HL-60/S4 (cell line): ENCODE measurements around the gene AUTS2.

Experiments
- in situ Hi-C: fragments of 300-500 bp; cut with MboI; formaldehyde crosslinking; loops from 2 replicates; pipeline ENCODE4 v1.14.3; 2022; ENCODE audit warnings: low sequenced_read_pairs

AUTS2 gene

DNA sequence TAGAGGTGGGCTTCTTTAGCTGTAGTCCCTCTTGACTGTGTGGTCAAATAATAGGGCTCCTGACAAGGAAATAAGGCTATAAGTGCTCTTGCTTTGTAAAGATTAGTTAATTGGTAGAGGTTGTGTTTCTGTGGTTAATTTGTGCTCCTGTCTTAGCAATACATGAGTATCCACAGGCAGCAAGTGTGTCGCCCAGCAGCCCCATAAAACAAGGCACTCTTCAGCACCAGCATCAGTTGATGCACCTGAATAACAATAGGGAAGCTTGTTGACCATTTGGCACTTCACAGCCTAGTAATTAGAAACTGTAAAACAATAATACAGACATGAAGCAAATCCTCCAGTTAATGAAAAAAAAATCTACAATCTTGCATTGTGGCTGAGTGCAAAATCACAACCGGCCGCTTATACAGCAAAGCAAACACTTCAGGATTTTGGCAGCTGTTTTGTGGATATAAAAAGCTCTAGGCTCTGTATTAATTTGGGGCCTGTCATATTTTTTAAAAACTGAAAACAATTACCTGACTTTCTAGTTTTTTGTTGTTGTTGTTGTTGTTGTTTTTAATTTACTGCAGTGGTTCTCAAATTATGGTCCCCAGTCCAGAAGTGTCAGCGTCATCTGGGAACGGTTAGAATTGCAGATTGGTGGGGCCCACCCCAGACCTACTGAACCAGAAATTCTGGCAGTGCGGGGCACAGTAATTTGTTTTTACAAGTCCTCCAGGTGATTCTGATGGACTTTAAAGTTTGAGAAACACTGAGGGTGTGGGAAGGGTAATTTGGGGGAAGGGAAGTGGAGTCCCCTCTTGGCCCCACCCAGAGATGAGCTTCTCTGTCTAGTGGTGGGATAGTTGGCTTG, 56.8 kb downstream of the AUTS2 start:
- in situ Hi-C loops: no loop called here

DNA sequence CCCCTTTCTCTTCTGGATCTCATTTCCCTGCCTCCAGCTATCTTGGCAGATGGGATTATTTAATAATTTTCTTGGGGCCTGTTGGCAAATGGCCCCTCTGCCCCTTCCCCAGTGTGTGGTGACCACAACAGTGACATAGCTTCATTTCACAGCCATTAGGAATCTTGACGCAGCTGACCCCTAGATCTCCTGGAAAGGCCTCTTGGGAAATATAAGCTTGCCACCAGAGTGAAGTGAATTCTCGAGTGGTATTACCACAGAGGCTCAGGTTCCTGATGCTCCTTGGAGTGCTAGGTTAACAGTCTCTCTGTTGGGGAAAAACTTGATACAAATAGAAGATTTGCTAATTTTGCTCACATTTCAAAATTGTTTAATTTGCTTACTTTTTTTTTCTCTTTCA, 57.8 kb downstream of the AUTS2 start:
- in situ Hi-C loops: no loop called here

DNA sequence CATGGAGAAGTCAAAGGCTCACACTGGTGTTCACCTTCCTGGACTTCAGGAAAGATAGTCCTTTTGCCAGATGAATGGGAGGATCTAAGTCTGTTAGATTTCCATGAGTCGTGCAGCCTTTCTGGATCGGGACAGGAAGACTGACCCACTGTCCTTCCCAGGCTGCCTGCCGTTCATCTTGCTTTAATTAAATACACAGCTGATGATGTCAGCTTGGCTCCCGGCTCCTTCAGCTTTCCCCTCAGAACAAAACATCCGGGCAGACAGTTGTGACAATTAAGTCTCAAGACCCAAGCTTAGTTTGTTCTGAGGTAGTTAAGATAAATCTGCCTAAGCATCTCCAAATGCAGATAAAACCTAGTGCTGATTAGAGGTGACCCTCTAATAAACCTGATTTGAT, 58.6 kb downstream of the AUTS2 start:
- in situ Hi-C loops: no loop called here

DNA sequence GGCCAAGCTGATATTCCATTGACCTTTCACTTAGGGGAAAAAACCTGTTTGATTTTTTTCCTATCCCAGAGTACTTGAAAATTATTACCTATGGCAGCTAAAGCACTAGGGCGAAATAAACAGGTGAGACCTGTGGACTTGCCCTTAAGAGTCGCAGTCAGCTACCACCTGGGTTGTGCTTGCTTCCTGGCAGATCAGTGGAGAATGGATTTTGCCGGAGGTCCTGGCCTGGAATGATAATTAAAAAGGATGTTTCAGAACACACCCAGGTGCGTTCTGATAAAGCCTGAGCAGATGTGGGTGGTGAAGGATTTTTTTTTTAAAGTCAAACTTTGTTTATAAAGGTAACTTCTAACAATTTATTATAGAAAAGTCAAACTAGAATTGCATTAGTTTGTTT, 59.1 kb downstream of the AUTS2 start:
- in situ Hi-C loops: no loop called here

DNA sequence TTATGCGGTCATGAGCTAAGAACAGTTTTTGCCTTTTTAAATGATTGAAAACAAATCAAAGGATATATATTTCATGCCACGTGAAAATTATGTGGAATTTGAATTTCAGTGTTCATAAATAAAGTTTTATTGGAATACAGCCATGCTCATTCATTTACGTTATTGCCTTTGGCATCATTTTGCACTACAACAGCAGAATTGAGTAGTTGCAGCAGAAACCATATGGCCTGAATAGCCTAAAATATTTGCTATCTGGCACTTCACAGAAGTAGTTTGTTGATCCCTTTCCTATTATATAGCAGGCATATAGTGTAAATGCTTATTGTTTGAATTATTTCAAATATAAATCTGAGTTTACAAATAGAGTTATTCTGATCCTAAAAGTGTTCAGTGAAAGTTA, 59.7 kb downstream of the AUTS2 start:
- in situ Hi-C loops: no loop called here

GRCh38 chr7:69659983-69660382, 61.7 kb downstream of the AUTS2 start:
- in situ Hi-C loops: no loop called here

- in situ Hi-C loops: no loop called here
Observed at GRCh38 chr7:69661342-69661741, 63.1 kb downstream of the AUTS2 start.

DNA sequence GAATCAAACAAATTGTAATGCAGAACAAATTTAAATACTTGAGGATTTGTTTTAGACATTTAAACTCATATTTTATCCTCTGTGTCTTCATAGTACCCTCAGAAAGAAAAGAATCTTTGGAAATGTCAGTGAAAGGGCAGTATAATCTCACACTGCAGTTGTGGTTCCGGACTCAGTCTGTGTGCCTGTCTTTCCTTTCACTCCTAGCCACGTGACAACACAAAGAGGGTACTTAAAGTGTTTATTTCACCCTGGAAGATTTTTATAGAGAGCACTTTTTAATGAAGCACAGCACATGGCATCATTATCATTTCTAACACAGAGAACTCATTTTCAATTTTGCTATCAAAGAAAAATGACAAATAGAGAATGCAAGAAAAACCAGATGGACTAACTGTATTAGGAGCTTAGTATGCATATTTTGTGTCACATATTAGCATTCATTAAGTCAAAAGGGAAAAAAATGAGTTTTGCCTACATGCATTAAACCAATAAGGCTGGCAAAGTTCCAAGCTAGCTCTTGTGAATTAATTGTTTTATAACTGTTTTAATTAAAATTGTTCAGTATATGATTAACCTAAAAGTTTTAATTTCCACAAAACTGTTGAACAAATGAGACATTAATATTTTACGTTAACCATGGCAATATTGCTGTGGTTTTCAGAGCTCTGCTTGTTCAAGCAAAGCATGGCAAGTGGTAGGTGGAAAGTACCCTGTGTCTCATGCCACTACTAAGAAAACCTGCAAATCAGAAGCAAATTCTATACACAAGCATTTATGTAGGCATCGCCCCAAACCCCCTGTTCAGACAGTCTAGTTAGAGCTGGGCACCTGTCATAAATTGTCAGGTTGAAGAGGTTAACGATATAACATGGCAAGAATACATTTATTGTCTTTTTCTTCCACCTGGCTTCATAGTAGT, 65.9 kb downstream of the AUTS2 start:
- in situ Hi-C loops: no loop called here

GRCh38 chr7:69665369-69665768, 67.1 kb downstream of the AUTS2 start:
- in situ Hi-C loops: no loop called here

GRCh38 chr7:69668339-69668870, 70.1 kb downstream of the AUTS2 start:
- in situ Hi-C loops: no loop called here

DNA sequence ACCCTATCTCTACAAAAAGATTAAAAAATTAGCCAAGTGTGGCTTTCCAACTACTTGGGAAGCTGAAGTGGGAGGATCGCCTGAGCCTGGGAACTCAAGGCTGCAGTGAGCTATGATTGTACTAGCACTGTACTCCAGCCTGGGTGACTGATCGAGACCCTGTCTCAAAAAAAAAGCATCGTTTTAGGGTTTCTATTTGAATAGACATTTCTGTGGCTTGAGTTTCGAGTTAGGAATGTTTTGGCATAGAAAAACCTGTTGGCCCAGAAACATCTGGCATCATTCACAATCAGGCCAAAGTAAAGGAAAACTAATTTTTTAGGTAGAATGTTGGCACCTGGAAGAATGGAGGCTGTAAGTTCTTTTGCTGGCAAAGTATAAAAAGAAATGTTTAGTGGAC, 72.4 kb downstream of the AUTS2 start:
- in situ Hi-C loops: no loop called here

DNA sequence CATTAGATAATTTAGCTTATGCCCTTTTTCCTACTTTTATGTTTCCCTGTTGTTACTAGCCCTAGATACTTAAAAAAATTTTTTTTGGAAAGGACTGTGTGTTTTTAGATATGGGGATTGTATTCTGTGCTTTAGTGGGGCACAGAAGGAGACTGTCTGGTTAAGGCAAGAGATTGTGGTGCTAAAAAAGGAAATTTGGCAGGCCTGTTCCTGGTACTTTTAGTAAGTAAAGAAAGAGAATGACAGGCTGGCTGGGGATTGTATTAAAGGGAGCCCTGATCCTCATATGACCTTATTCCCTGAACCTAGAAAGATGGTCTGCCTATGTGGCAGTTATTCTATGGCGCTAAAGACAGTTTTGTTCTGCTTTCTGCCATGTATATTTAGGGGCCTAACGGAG, 74.8 kb downstream of the AUTS2 start:
- in situ Hi-C loops: no loop called here

DNA sequence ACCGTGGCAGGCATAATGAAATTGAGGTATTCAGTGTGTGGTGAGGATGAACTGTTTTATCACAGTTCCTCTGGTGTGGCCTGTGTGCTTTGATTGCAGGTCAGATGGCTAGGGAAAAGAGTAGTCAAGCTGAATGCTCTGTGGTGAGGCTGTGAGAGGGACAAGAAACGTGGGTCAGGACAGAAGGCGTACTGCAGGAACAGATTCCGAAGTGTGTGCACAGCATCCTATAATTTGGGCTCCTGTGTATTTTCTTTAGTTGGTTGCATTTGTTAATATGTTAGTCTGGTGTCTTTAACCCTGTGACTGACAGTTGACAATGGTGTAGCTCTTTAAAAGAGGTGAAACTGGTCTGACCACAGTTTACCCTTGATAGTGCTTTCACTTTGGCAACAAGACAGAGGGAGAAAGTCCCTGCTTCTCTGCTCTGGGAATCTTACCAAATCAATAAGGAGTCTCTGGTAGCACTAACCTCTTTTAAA, 76.5 kb downstream of the AUTS2 start:
- in situ Hi-C loops: no loop called here

DNA sequence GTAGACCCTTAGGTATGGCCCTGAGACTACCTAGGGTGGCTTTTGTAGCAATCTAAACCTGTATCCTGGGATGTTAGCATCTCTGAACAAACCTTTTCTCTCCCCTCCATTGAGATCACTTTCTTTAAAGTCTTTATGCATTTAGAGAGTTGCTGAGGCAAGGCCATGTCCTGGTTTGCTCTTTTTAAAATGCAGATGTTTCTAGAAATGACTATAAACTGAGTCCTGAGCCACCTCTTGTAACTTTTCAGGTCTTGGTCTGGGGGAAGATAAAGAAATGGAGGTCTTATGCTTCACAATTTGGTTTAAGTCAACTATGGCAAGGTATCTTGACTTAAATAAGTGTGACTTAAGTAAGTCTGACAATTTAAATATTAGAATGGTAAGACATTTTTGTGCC, 78.0 kb downstream of the AUTS2 start:
- in situ Hi-C loops: no loop called here

DNA sequence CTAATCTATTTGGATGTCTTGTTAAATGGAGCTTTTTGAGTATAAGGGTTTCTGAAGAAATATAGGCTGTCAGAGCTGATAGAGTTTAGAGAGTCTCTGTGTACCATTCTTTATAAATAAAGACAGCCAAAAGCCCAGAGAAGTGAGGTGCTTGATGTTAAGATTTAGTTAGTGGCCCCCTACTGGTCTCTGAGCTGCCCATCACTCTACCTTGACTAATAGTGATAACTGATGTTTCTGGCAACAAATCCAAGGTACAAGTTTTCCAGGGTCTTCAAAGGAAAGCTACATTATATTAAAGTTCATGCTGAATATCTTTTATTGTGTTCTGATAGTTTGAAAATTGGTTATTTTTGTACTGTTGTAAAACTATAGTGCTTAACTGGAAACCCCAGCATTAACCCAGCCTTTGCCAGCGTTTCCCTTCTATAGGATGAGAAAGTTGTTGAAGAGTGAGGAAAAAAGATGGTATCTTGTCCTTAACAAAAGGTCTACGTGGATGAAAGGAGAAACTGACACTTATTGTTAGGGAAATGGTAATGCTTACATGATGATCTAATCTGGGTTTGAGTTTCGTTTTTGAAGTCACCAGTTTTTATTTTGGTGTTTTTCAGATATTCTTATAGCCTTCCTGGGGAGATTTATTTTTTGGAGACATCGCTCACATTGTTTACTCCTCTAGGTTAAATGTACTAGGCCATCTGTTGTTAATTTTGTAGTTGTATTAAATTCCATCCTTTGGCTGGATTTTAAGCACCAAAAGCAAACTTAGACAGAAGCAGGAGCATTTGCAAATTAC, 79.0 kb downstream of the AUTS2 start:
- in situ Hi-C loops: no loop called here

- in situ Hi-C loops: no loop called here
Observed at GRCh38 chr7:69677881-69678493, 79.7 kb downstream of the AUTS2 start.

DNA sequence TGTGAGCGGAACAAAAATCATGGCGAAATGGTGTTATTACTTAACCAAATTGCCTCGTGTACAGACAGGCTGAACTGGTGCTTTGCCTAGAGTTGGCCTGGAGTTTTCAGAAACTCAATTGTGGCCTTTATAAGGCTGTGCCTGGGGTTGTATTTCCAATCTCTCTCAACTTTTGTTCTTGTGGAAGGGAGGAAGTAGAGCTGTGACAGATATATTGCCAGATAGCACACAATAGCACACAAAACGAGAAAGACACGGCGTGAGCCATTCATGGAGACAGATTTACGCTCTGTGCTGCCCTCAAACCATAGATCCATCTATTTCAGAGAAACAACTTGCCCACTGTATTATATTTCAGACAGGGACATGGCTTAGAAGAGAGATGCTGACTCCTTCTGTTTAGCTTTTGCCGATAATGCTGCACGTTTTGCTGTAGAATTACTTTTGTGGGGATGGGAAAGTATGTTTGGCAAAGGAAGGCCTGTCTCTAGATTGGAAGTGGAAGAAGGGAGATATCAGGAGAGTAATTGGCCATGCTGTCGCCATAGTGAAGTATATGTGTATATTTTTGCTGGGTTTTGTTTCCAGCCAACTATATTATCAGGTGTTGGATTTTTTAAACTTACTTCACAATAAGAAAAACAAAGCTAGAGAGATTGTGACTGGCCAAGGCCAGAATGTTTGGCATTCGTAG, 80.4 kb downstream of the AUTS2 start:
- in situ Hi-C loops: no loop called here

GRCh38 chr7:69681181-69681580, 82.9 kb downstream of the AUTS2 start:
- in situ Hi-C loops: no loop called here

DNA sequence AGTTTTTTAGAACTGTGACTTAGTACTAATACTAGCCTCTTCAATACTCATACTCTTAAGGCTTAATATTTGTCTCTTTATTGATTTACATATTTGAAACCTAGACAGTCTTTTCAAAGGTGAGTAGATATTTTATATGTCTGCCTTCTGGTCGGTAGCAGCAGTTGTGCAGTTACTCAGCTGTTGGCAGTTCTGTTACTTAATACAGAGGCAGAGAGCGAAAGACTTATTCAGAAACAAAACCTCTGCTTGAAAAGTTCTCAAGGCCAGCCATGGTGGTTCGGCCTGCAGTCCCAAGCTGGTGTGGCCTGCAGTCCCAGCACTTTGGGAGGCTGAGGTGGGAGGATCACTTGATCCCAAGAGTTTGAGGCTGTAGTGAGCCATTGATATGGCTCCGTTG, 84.2 kb downstream of the AUTS2 start:
- in situ Hi-C loops: no loop called here

DNA sequence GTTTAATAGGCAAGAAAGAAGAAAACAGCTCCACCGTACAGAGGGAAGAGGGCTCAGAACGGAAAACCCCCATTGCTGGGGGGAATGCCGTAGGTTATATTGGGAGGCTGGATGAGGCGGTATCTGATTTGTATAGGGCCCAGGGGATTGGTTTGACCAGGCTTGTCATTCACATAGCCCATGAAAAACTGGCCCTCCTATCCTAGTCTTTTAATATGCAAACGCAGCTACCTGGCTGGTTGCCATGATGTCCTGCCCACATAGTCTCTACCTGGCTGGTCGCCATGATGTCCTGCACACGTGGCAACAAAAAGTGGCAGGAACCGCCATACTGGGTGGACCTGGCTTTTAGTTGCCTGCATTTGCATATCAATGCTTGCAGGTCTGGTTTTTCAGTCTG, 84.7 kb downstream of the AUTS2 start:
- in situ Hi-C loops: no loop called here
